Measurements from ENCODE around the gene MMP24OS. TPM values are rescaled to one million over a fixed set of nuclear protein-coding genes. Genes with fewer than 3 reads are reported as not detected.

The MMP24OS gene
- total RNA-seq, 1 experiment from 2014 or later = 95.4 TPM

GRCh38 chr20:35284992-35285805 lies 7.3 kb upstream of the MMP24OS start:
- no peaks in the 10 kb centered on the region for H3K9me3 Mint-ChIP-seq (ENCODE audit: low read depth, unreplicated experiment)
- H3K4me3 Mint-ChIP-seq (ENCODE audit: low read depth, unreplicated experiment) = peak overlapping the region; percentile 83
- no peak for DNase-seq
- peaks cover 21% of the 10 kb centered on the region for H3K4me1 Mint-ChIP-seq (ENCODE audit: low read depth, unreplicated experiment)
- peaks cover 61% of the 10 kb centered on the region for H3K36me3 Mint-ChIP-seq (ENCODE audit: insufficient read depth, unreplicated experiment)
- BruUV-seq (replicated peaks) = TSS peak; percentile 61
- intact Hi-C loops (cut with micrococcal nuclease; ENCODE audit: unreplicated experiment) = loop anchor here (1.0 kb wide), 1 partner anchor 19 kb away; no protein-coding TSS in a partner anchor
- no peaks in the 10 kb centered on the region for H3K27me3 Mint-ChIP-seq (ENCODE audit: unreplicated experiment)
- TF ChIP-seq CTCF (IDR thresholded peaks at IDR 0.05; ENCODE audit: unreplicated experiment) = no peak
- peak overlapping the region; percentile 77 for H3K27ac Mint-ChIP-seq (ENCODE audit: unreplicated experiment)
- CTCF ChIA-PET = interaction anchor here (0.6 to 2.1 kb wide), 8 partner anchors 10 to 44 kb away, joined by 3 to 25 read pairs (median 5); no protein-coding TSS in a partner anchor

- H3K4me3 Mint-ChIP-seq (ENCODE audit: low read depth, unreplicated experiment) = peak within 1 kb of the TSS; percentile 83
- no peaks in the 10 kb centered on the region for H3K9me3 Mint-ChIP-seq (ENCODE audit: low read depth, unreplicated experiment)
- H3K4me1 Mint-ChIP-seq (ENCODE audit: low read depth, unreplicated experiment) = peaks cover 29% of the 10 kb centered on the region
- TF ChIP-seq CTCF (IDR thresholded peaks at IDR 0.05; ENCODE audit: unreplicated experiment) = no peak
- CTCF ChIA-PET = interaction anchor here (0.6 to 2.1 kb wide), 8 partner anchors 9 to 139 kb away, joined by 3 to 25 read pairs (median 5); no protein-coding TSS in a partner anchor
- peak; percentile 95 for DNase-seq
- H3K36me3 Mint-ChIP-seq (ENCODE audit: insufficient read depth, unreplicated experiment) = peaks cover 69% of the 10 kb centered on the region
- no TSS peak for BruUV-seq (replicated peaks)
- intact Hi-C loops (cut with micrococcal nuclease; ENCODE audit: unreplicated experiment) = loop anchor here (1.0 kb wide), 1 partner anchor 20 kb away; no protein-coding TSS in a partner anchor
- H3K27me3 Mint-ChIP-seq (ENCODE audit: unreplicated experiment) = no peaks in the 10 kb centered on the region
- peak within 1 kb of the TSS; percentile 77 for H3K27ac Mint-ChIP-seq (ENCODE audit: unreplicated experiment)
Measured at GRCh38 chr20:35284267-35284991, 6.5 kb upstream of the MMP24OS start, which contains the start of gene EIF6. Gene EIF6 (minus strand): TSS chr20:35284772. CDS start chr20:35284487, 285 bp downstream.

GRCh38 chr20:35283441-35284266 lies 5.7 kb upstream of the MMP24OS start:
- BruUV-seq (replicated peaks) = TSS peak; percentile 63
- H3K27me3 Mint-ChIP-seq (ENCODE audit: unreplicated experiment) = no peaks in the 10 kb centered on the region
- H3K9me3 Mint-ChIP-seq (ENCODE audit: low read depth, unreplicated experiment) = no peaks in the 10 kb centered on the region
- DNase-seq = no peak
- no peak for TF ChIP-seq CTCF (IDR thresholded peaks at IDR 0.05; ENCODE audit: unreplicated experiment)
- H3K36me3 Mint-ChIP-seq (ENCODE audit: insufficient read depth, unreplicated experiment) = peaks cover 77% of the 10 kb centered on the region
- peak overlapping the region; percentile 77 for H3K27ac Mint-ChIP-seq (ENCODE audit: unreplicated experiment)
- peaks cover 36% of the 10 kb centered on the region for H3K4me1 Mint-ChIP-seq (ENCODE audit: low read depth, unreplicated experiment)
- intact Hi-C loops (cut with micrococcal nuclease; ENCODE audit: unreplicated experiment) = loop anchor here (1.0 kb wide), 1 partner anchor 21 kb away; no protein-coding TSS in a partner anchor
- H3K4me3 Mint-ChIP-seq (ENCODE audit: low read depth, unreplicated experiment) = peak overlapping the region; percentile 83
- CTCF ChIA-PET = interaction anchor here (0.6 to 2.1 kb wide), 10 partner anchors 11 to 191 kb away, joined by 3 to 25 read pairs (median 4); partner anchors contain the start of gene TRPC4AP

Data from Calu3 (cell line).